ENCODE data around the gene STPG1. TPM values are rescaled to one million over a fixed set of nuclear protein-coding genes. Genes with fewer than 3 reads are reported as not detected.

STPG1 gene
- total RNA-seq, 2 donors from 2014 or later, result 4.6 to 6.6 TPM

GRCh38 chr1:24329331-24329730 is 84.3 kb downstream of the STPG1 start:
- DNase-seq (no peak), ATAC-seq (no peak)
- intact Hi-C loops (cut with DNase I), result no loop called here

GRCh38 chr1:24327891-24328290 is 85.7 kb downstream of the STPG1 start:
- intact Hi-C loops (cut with DNase I), result no loop called here

GRCh38 chr1:24327486-24327885 is 86.1 kb downstream of the STPG1 start:
- ATAC-seq (no peak), DNase-seq (no peak)
- intact Hi-C loops (cut with DNase I), result no loop called here

More at GRCh38 chr1:24327891-24328290, 85.7 kb downstream of the STPG1 start:
- no peak for ATAC-seq
- no peak for DNase-seq

GRCh38 chr1:24325587-24326449 is 87.8 kb downstream of the STPG1 start:
- intact Hi-C loops (cut with DNase I), result no loop called here
- ATAC-seq, result no peak
- DNase-seq, result no peak

GRCh38 chr1:24324903-24325302 is 88.7 kb downstream of the STPG1 start:
- intact Hi-C loops (cut with DNase I), result no loop called here
- ATAC-seq, result no peak
- no peak for DNase-seq

- no peak for ATAC-seq
- DNase-seq, result no peak
- intact Hi-C loops (cut with DNase I), result no loop called here
These were observed 90.3 kb downstream of the STPG1 start for GRCh38 chr1:24323281-24323680.

- DNase-seq (peak; percentile 37), ATAC-seq (peak; percentile 56)
- intact Hi-C loops (cut with DNase I), result no loop called here
These were observed 91.0 kb downstream of the STPG1 start for GRCh38 chr1:24322470-24323177.

GRCh38 chr1:24321697-24322469 is 91.7 kb downstream of the STPG1 start:
- intact Hi-C loops (cut with DNase I), result no loop called here
- DNase-seq (peak; percentile 47), ATAC-seq (peak; percentile 72 to 82)

GRCh38 chr1:24321126-24321525 is 92.5 kb downstream of the STPG1 start:
- intact Hi-C loops (cut with DNase I), result no loop called here
- no peak for DNase-seq
- ATAC-seq, result no peak

- ATAC-seq, result no peak
- intact Hi-C loops (cut with DNase I), result no loop called here
These were observed 93.6 kb downstream of the STPG1 start for GRCh38 chr1:24319962-24320361.

GRCh38 chr1:24319312-24319863 is 94.2 kb downstream of the STPG1 start, which contains the start of gene GRHL3:
Gene GRHL3 (plus strand): TSS chr1:24319357. CDS start chr1:24319552, 195 bp downstream.
- intact Hi-C loops (cut with DNase I), result no loop called here
- ATAC-seq (no peak), DNase-seq (no peak)

More at GRCh38 chr1:24319962-24320361, 93.6 kb downstream of the STPG1 start:
- DNase-seq, result no peak

- DNase-seq (no peak), ATAC-seq (no peak)
- intact Hi-C loops (cut with DNase I), result no loop called here
These were observed 94.8 kb downstream of the STPG1 start for GRCh38 chr1:24318615-24319311.

GRCh38 chr1:24317956-24318614 is 95.5 kb downstream of the STPG1 start:
- ATAC-seq (peak in 1 of 2 donors; percentile 13), DNase-seq (no peak)
- intact Hi-C loops (cut with DNase I), result no loop called here

GRCh38 chr1:24317081-24317480 is 96.5 kb downstream of the STPG1 start:
- ATAC-seq (no peak), DNase-seq (no peak)
- intact Hi-C loops (cut with DNase I), result no loop called here

- intact Hi-C loops (cut with DNase I), result no loop called here
- ATAC-seq, result no peak
- no peak for DNase-seq
These were observed 96.9 kb downstream of the STPG1 start for GRCh38 chr1:24316645-24317044.

GRCh38 chr1:24315391-24315790 is 98.2 kb downstream of the STPG1 start:
- ATAC-seq, result no peak
- no peak for DNase-seq
- intact Hi-C loops (cut with DNase I), result no loop called here

GRCh38 chr1:24311741-24312140 is 101.8 kb downstream of the STPG1 start:
- intact Hi-C loops (cut with DNase I), result no loop called here
- no peak for ATAC-seq
- no peak for DNase-seq

- intact Hi-C loops (cut with DNase I), result no loop called here
- ATAC-seq, result no peak
- no peak for DNase-seq
These were observed 102.3 kb downstream of the STPG1 start for GRCh38 chr1:24311234-24311633.

Data from left cardiac atrium (tissue), 4 donors.